ENCODE results near the gene FHDC1.

The FHDC1 gene

GRCh38 chr4:152936446-152937335 is 568 bp downstream of the FHDC1 start:
- FAIRE-seq, result no peak

DNA sequence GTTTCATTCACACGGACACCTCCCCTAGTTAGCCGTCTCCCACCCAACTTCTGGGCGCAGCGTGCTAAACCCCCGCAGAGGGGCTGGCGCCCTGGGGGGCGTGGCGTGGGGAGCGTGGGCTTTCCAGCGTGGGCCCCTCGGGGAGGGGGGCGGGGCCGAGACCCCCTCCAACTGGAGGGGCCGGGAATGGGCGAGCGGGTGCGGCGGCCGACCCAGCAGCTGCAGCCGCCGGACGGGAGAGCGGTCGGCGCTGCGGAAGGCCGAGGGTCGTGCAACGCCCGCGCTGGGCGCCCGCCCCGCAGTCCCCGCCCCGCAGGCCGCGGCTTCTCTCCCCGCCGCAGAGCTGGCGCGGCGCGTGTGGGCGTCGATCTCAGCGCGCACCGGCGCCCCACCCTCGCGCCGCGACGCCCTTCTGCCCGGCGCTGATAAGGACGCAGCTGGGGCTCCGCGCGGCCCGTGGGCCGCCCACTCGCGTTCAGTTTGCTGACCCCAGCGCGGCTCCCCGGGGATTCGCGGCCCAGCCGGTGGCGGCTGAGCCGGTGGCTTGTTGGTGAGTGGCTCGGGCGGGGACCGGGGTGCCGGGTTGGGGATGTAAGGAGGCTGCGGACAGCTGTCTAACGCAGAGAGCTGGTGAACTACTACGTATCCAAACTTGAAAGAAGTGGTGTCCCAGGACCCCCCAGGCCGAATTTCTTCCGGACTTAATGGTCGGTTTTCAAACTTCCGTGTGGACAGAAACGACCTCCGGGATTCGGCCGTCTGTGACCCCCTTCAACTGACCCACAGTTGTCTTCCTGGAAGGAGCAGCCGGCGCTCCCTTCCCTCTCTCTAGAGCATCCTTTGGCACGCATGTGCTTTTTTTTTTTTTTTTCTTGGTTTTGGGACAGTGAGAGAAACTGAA is 1.5 kb downstream of the FHDC1 start:
- FAIRE-seq, result no peak

DNA sequence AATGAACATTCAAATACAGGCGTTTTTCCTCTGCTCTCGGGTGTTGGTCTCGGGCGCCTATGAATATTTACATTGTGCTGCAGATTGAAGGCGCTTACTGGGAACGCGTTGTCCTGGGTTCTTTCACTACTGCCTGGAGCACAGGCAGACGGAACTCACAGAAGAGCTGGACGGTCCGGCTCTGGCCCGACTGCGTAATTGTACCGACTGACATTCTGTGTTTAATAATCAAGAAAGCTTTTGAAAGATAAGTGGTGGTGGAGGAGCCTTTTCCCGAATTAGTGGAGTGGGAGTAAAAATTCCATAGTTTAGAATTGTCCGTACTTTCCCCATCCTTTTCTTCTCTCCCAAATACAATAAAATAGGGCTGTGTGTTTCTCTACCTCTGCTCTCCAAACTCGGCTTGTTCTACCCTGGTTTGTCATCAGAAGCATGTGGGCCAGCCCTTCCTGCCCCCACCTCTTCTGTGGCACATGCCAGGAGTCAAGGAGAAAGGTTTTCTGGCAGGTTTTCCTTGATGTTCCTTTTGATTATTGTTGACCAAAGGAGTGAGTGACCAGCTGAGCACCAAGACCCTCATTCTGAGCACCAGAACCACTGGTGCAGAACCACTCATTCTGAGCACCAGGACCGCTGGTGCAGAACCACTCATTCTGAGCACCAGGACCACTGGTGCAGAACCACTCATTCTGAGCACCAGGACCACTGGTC is 2.3 kb downstream of the FHDC1 start:
- no peak for FAIRE-seq

DNA sequence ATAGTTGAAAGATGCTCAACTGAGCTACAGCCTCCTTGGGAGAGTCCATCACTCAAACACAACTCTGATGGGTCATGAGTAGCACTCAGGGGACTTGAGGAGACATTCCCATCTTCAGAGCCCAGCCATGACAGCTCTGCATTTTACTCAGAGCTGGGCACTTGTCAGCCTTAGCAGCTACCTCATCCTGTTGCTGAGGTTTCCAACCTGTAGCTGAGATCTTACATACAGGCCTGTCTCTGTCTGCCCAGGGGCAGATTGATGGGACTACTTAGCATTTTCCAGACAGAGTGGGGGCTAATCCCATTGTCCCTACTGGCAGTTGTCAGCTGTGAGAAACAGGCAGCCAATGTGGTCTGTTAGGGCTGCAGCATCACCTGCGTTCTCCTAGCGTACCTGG is 3.5 kb downstream of the FHDC1 start:
- no peak for FAIRE-seq

DNA sequence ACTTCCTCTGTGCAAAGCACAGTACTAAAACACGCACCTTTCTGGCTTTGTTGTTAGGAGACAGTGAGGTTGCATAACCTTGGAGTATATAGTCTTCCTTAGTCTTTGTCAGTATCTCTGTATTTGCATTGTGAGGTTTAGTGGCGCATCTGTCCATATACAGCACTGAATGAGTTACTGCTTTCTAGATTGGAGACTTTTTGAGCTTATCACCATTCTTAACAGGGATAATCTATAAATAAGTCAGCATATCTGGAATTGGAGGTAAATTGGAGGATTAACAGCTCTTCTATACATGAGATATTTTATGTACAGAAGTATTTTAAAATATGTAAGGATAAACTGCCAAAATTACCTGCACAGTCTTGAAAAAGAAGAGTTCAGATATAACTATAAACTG is 4.3 kb downstream of the FHDC1 start:
- no peak for FAIRE-seq

DNA sequence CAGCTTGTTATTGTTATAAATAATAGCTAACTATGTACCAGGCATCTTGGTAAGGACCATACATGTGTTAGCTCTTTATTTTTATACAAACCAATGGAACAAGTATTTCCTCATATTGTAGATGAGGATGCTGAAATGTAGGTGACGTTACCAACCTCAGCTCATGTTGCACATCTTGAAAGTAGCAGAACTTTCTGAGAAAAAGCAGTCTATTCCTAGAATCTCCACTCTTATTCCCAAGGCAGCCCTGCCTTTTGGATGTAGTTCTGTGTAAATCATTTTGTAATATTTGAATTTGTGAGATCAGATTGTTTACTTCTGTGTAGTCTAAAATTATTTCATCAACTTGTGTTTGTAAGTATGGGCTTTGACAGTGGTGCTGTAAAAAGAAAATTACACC is 5.3 kb downstream of the FHDC1 start:
- FAIRE-seq, result no peak

GRCh38 chr4:152942346-152942745 is 6.2 kb downstream of the FHDC1 start:
- FAIRE-seq, result no peak

DNA sequence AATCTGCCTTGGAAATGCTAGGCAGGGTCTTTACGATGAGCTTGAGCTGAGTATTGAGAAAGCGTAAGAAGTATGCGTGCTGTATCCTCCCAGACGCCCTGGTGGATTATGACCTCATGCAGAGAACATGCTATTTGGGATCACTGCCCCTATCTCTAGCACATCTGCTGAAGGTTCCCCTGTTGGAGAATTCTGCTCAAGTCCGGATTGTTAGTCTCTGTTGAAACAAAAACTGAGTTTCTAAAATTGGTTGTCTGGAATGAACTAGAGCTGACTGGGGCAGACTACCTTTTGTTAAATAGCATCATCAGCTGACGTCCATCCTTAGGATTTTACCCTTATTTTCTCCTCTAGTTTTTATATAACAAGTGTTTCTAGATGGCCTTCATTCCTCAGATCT is 7.5 kb downstream of the FHDC1 start:
- FAIRE-seq, result no peak

DNA sequence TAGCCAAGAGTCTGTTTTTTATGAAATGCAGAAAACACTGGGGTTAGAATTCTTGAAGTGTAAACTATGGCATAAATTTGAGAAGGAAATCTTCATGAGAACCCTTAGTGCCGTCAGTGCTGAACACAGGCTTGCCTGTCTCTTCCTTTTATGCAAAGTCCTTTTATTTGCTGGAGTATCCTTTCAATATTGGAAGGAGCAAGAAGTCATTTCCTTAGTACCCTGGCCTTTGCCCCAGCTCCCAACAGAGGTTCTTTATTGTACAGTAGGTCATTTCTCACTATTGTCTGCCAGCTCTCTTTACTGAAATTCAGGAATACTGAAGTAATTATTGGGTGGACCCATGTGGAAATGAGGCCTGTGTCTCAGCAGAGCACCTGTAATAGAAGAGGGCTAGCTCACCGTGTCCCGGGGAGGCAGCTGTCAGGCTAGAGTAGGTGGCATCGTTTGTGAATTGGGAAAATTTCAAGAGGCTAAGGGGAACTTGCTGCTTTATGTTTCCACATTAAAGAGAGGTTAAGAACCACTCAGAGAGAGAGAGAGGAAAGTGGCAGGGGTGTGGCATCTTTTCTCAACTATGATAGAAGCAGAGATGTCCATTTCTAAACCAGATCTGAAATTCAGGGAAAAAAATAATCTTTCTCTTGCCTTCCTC is 8.7 kb downstream of the FHDC1 start:
- FAIRE-seq, result no peak

GRCh38 chr4:152945639-152946038 is 9.5 kb downstream of the FHDC1 start:
- no peak for FAIRE-seq

- FAIRE-seq, result no peak
These were observed 10.3 kb downstream of the FHDC1 start for GRCh38 chr4:152946446-152946845.

- no peak for FAIRE-seq
These were observed 11.2 kb downstream of the FHDC1 start for GRCh38 chr4:152947311-152947710.

GRCh38 chr4:152949930-152950329 is 13.8 kb downstream of the FHDC1 start:
- FAIRE-seq, result no peak

GRCh38 chr4:152950402-152951274 is 14.5 kb downstream of the FHDC1 start:
- no peak for FAIRE-seq

DNA sequence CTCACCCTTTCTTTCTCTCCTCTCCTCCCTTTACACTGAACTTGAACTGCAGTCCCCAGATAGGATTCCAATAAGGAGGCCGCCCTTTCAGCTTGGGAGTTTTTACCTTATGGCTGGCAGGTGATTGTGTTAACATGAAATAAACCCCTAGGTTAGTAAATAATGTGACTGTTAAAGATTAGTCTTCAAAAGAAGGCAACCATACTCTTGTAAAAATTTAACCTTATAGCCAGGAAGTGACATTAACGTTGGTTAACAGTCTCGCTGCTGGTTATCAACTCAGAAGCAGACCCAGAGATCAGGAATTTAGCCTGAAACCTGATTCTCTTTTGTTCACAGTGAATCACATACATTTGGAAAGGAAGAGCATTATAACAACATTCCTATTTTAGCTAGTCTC is 15.2 kb downstream of the FHDC1 start:
- no peak for FAIRE-seq

DNA sequence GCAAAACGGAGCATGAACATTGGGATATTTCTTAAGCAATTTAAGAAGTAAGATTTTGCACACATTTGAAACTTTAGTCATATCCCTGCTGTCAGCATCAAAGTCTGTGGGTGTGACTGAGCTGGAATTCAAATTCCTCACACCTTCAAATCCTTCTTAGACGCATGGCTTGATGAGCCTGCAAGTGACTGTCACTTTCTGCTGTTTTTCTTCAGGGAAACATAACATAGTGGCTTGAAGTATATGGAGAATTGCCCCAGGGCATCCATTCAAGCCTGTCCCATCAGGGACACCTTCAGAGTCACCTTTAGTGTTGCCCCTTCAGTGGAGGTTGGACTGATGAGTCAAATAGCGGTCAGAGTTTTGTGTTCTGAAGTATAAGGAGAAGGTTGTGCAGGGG is 17.4 kb downstream of the FHDC1 start:
- FAIRE-seq, result no peak

DNA sequence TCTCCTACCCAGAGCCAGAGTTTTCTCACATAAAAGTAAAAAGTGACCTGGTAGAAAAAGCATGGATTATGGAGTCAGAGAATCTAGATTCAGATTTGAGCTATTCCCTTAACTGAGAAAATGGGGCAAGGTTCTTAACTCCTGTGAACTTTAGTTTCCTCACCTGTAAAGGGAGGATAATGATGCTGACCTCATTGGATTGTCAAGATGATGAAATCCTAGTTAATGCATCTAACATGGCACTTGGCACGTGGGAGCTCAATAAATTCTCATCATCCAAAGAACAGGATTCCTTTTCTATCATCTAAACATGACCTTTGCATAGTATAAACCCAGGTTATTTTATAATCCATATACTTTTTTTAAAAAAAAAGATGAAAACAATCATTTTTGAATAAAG is 18.6 kb downstream of the FHDC1 start:
- no peak for FAIRE-seq

- no peak for FAIRE-seq
These were observed 20.0 kb downstream of the FHDC1 start for GRCh38 chr4:152956147-152956546.

DNA sequence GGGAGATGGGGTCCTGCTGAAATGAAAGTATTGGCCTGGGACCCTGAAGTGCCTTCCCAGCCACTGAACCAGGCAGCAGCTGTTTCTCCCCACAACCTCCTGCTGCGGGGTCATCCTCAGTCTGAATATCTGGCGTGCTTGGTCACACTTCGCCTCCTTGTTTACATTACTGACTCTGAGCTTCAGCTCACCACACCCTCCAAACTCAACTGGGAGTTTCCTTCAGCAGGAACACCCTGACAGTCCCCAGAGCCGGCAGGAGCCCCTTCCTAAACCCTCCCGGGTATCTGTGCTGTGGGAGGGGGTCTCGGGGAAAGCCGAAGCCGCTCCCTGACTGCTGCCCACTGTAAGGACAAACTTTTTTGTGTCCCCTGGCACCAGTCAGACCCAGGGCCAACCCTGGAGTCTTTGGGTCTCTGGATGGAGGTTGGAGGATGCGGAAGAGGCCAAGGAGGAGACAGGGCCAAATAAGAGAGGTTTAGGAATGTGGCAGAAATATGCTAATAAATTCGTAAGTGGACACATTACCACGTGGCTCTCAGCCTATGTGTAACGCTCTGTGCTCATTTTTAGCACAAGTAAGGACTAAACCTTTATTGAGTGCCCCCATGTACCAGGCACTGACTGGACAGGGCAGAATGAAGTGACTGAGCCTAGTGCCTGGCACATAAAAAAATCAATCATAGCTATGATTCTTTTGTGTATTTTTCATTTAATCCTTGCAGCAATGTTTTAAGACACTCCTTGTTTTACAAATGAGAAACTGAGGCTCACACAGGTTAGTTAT is 20.7 kb downstream of the FHDC1 start:
- FAIRE-seq, result no peak

DNA sequence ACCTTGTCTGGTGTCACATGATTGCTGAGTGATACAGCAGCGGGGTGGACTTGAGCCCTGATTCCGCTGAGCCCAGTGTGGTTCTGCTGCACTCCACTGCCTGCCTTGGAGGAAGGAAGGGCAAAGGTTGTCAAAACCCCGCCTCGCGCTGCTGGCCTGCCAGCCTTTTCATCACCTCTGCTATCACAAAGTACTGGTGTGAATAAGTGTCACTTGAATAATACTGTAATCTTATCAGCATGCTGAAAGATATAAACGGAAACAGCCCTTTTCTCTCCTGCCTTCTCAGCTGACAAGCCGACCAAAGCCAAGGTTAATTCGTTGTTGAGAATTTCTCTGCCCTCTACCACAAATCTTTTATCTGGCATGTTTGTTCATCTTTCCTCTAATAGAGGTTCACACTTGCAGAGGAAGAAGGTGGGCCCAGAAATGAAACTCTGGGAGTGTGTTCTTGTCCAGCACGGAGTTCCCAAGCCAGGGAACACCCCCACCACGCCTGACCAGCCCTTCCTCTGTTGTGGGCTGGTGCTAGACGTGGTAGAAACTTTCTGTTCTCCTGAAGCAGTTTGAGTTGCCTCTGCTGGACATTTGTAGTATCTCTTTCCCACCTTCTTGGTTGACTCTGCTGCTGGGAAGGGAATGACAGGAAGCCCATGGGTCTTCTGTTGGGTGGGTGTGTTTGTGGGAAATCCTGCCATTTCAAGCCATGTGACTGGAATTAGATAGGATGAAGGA is 21.5 kb downstream of the FHDC1 start:
- no peak for FAIRE-seq
